ENCODE measurements around the gene NOL3.

GRCh38 chr16:67137605-67138004 is 32.7 kb upstream of the NOL3 start:
- TF ChIP-seq CTCF (conservative IDR thresholded peaks at IDR 0.05) (no peak), ZFX (IDR thresholded peaks at IDR 0.05) (no peak)

All from C4-2B (cell line).